Astrocyte (in vitro differentiated cells and primary cell): Measurements from ENCODE around the gene VGLL4.

Experiments used
- EZH2 ChIP-seq: IDR thresholded peaks from 2 replicates; pipeline ENCODE4 v1.6.1; 2012; ENCODE audit warnings: mild to moderate bottlenecking, low read length, inconsistent platforms; ENCODE audit not compliant: insufficient read depth
- TF ChIP-seq, protein P1 (sequence below): IDR thresholded peaks from 2 replicates; pipeline ENCODE4 v1.5.1; 2011; ENCODE audit warnings: low read depth, mild to moderate bottlenecking, inconsistent platforms, low read length, moderate library complexity; ENCODE audit not compliant: insufficient read depth

DNA sequence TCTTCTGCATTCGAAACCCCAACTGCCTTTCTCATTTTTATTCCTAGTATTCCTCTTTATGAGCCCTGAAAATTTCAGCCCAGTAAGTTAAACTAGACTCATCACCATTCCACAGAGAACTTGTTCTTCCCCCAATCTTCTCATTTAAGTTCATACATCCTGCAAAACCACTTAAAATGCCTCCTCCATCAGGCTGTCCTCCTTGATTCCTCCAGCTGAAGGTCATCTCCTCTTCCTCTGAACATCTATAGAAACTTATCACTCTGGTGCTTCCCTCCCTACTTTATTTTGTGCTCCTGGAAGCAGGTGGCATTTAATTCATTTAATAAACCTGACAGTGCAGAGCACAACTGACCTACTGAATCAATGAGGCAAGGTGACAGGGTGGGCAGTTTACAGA lies 38.3 kb downstream of the VGLL4 start:
- TF ChIP-seq, protein P1, sequence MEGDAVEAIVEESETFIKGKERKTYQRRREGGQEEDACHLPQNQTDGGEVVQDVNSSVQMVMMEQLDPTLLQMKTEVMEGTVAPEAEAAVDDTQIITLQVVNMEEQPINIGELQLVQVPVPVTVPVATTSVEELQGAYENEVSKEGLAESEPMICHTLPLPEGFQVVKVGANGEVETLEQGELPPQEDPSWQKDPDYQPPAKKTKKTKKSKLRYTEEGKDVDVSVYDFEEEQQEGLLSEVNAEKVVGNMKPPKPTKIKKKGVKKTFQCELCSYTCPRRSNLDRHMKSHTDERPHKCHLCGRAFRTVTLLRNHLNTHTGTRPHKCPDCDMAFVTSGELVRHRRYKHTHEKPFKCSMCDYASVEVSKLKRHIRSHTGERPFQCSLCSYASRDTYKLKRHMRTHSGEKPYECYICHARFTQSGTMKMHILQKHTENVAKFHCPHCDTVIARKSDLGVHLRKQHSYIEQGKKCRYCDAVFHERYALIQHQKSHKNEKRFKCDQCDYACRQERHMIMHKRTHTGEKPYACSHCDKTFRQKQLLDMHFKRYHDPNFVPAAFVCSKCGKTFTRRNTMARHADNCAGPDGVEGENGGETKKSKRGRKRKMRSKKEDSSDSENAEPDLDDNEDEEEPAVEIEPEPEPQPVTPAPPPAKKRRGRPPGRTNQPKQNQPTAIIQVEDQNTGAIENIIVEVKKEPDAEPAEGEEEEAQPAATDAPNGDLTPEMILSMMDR, result no peak
- TF ChIP-seq EZH2, result no peak
